Measurements from ENCODE around the gene CA12.

The CA12 gene

DNA sequence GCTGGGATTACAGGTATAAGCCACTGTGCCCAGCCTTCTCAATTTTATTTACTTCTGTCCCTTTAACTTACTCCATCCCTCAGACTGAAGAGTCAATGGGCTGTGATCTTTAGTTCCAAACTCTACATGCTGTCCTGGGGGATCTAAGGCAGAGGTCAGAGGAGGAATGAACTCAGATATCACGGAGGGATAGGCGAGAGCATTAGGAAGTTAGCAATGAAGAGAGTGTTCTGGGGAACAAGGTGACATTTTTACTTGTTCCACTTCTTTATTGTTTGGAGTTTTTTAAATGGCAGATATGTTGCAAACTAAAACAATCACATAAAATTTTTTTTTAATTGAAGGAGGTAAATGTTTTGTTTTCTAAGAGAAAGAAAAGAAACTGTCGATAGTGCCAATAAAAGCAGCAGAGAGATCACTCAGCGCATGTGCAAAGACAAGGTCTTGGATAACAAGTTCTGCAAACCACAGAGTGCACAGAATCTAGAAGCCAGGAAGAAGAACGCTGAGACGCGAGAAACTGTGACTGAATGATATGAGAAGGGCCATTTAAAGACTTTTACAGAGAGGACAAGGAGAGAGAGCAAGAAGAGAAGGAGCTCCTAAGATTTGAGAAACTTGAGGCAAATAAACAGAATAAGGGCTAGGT lies 10.8 kb upstream of the CA12 start:
- DNase-seq (ENCODE audit: low read depth), result no peak
- no peak for TF ChIP-seq CTCF (IDR thresholded peaks at IDR 0.05; ENCODE audit: insufficient read depth, low read depth, low read length, missing control alignments)
- no peak overlapping the region for H3K4me3 ChIP-seq (ENCODE audit: low read length)

DNA sequence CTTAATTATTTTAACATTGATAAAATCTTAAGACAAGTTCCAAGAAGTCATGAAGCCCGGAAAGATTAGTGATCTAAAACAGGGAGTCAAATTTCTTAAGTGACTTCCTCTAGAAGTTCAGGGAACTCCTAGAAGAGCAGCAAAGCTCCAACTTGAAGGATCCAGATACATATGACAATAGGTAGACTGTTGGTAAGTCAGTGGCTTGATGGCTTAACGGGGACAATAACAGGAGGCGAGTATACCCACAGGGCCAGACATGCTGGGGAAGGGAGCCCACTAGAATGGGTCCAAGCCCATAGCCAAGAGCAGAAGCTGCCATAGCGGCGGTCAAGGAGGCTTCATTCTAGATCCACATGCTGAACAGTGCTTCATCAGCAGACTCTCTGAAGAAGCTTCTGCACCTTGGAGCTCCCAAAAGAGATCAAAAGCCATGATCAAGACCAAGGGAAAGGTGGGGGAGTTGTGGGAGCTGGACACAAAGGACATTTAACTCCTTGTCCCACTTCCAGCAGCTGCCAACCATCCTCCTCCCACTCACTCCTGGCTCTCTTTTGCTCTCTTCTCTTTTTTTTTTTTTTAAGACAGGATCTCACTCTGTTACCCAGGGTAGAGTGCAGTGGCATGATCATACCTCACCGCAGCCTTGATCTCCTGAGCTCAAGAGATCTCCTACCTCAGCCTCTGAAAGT lies 10.2 kb upstream of the CA12 start:
- no peak for TF ChIP-seq CTCF (IDR thresholded peaks at IDR 0.05; ENCODE audit: insufficient read depth, low read depth, low read length, missing control alignments)
- no peak overlapping the region for H3K4me3 ChIP-seq (ENCODE audit: low read length)
- DNase-seq (ENCODE audit: low read depth), result no peak

GRCh38 chr15:63390689-63391088 lies 9.0 kb upstream of the CA12 start:
- TF ChIP-seq CTCF (IDR thresholded peaks at IDR 0.05; ENCODE audit: insufficient read depth, low read depth, low read length, missing control alignments), result no peak
- DNase-seq (ENCODE audit: low read depth), result no peak
- H3K4me3 ChIP-seq (ENCODE audit: low read length), result no peak overlapping the region

GRCh38 chr15:63389902-63390670 lies 8.4 kb upstream of the CA12 start:
- TF ChIP-seq CTCF (IDR thresholded peaks at IDR 0.05; ENCODE audit: insufficient read depth, low read depth, low read length, missing control alignments), result no peak
- no peak overlapping the region for H3K4me3 ChIP-seq (ENCODE audit: low read length)
- peak; percentile 77 for DNase-seq (ENCODE audit: low read depth)

- no peak for TF ChIP-seq CTCF (IDR thresholded peaks at IDR 0.05; ENCODE audit: insufficient read depth, low read depth, low read length, missing control alignments)
- no peak for DNase-seq (ENCODE audit: low read depth)
- H3K4me3 ChIP-seq (ENCODE audit: low read length), result no peak overlapping the region
These were observed 6.9 kb upstream of the CA12 start for GRCh38 chr15:63388511-63388910.

- TF ChIP-seq CTCF (IDR thresholded peaks at IDR 0.05; ENCODE audit: insufficient read depth, low read depth, low read length, missing control alignments), result no peak
- no peak overlapping the region for H3K4me3 ChIP-seq (ENCODE audit: low read length)
- no peak for DNase-seq (ENCODE audit: low read depth)
These were observed 6.3 kb upstream of the CA12 start for GRCh38 chr15:63387748-63388493.
